Right lobe of liver (tissue), 4 donors: Measurements from ENCODE around the gene PRSS1.

Experiments used
- CTCF ChIP-seq, 4 donors: fragments of 200-600 bp in 3 of 4; fragments of 450-650 bp in 1 of 4; IDR thresholded peaks; one replicate each; pipeline versions ENCODE4 v1.5.1 to v1.8.0; 2016 to 2022; ENCODE audit warnings: antibody characterized with exemption in 4 of 4, mild to moderate bottlenecking in 2 of 4
- POLR2A ChIP-seq: fragments of 450-650 bp; IDR thresholded peaks from one replicate; pipeline ENCODE4 v1.6.1; 2017; ENCODE audit warnings: antibody characterized with exemption, mild to moderate bottlenecking
- donor health status: DM: no; HTN: no; CAD: no.
- donor health status: DM: no; HTN: no; CAD: no.
- donor health status: DM: no; HTN: yes; CAD: no.

- no peak for TF ChIP-seq CTCF (IDR thresholded peaks at IDR 0.05)
- TF ChIP-seq POLR2A, result no peak
Measured at GRCh38 chr7:142754681-142755575, 5.7 kb downstream of the PRSS1 start.
